Adrenal gland (tissue), 12 donors: ENCODE measurements around the gene THAP2. TPM values are rescaled to one million over a fixed set of nuclear protein-coding genes. Genes with fewer than 3 reads are reported as not detected.

ENCODE experiments used
- DNase-seq, 7 donors: peaks; one replicate each; pipeline ENCODE4 v3.0.0-alpha.2; 2019 to 2020
- H3K27ac ChIP-seq, 5 donors: fragments of 200-600 bp; sonication (generic) in 4 of 5; 1 replicate in 3 of 5; 2 replicates in 2 of 5; pipeline versions ENCODE4 v1.5.1 to v1.8.0; 2016 to 2020; ENCODE audit warnings: mild to moderate bottlenecking in 1 of 5
- H3K27me3 ChIP-seq: fragments of 200-600 bp; 2 replicates; pipeline ENCODE4 v1.8.0; 2021
- H3K36me3 ChIP-seq, 2 donors: fragments of 200-600 bp; replicated peaks in 1 of 2; 1 replicate in 1 of 2; 2 replicates in 1 of 2; pipeline versions ENCODE4 v1.5.1 to v1.8.0; 2018 to 2022
- H3K4me1 ChIP-seq, 2 donors: fragments of 200-600 bp; replicated peaks in 1 of 2; 1 replicate in 1 of 2; 2 replicates in 1 of 2; pipeline versions ENCODE4 v1.5.1 to v1.8.0; 2018 to 2021
- H3K4me3 ChIP-seq, 4 donors: fragments of 200-600 bp; sonication (generic) in 3 of 4; one replicate each; pipeline ENCODE4 v1.5.1; 2016 to 2018
- H3K9me3 ChIP-seq, 3 donors: fragments of 200-600 bp; sonication (generic) in 1 of 3; replicated peaks in 1 of 3; 1 replicate in 2 of 3; 2 replicates in 1 of 3; pipeline versions ENCODE4 v1.5.1 to v1.8.0; 2016 to 2021
- POLR2A ChIP-seq, 2 donors: fragments of 450-650 bp; IDR thresholded peaks; one replicate each; pipeline ENCODE4 v1.6.1; 2017; ENCODE audit warnings: antibody characterized with exemption in 2 of 2, mild to moderate bottlenecking in 2 of 2, moderate library complexity in 1 of 2
- WGBS, 4 donors: extraction: QIAGEN DNeasy Blood & Tissue Kit in 2 of 4; methylation state at CpG; one replicate each; pipeline versions ENCODE4 v1.1.5 to v1.1.7; 2013 to 2017; 5-methylcytosine and 5-hydroxymethylcytosine counted together
- intact Hi-C, 2 donors: fragments of 100-400 bp; cut with DNase I; formaldehyde crosslinking; loops; one replicate each; pipeline versions ENCODE4 v1.14.1 to v1.15.0; 2022 to 2023
- polyA plus RNA-seq, 3 donors: library from polyadenylated mRNA; stranded (reverse); fragments of 200-250 nt in 2 of 3; fragments of 350-450 nt in 1 of 3; fragmentation: Illumina TruSeq in 1 of 3; extraction: RNeasy Lipid Tissue Mini Kit (QIAGEN cat#74804) in 1 of 3; gene quantifications; one replicate each; pipeline ENCODE4 v1.2.3, GENCODE V29; 2013 to 2014
- total RNA-seq, 9 donors: library from RNA; depleted of rRNA in 4 of 9; stranded (reverse); fragments of >200 nt in 4 of 9; fragments of 120-200 nt in 1 of 9; fragmentation: NEBNext Ultra II Directional in 1 of 9; extraction: Animal tissue kit (Norgen Biotek cat#: 25700) in 1 of 9; gene quantifications; one replicate each; pipeline versions ENCODE4 v1.1.0 to v1.2.4, GENCODE V29; 2013 to 2023
- TF ChIP-seq, protein P1 (sequence below), 6 experiments: fragments of 450-650 bp in 4 of 6; fragments of 200-600 bp in 2 of 6; sonication (generic) in 1 of 6; IDR thresholded peaks; 1 replicate in 5 of 6; 2 replicates in 1 of 6; pipeline versions ENCODE4 v1.5.1 to v1.8.0; 2016 to 2021; ENCODE audit warnings: antibody characterized with exemption in 6 of 6, mild to moderate bottlenecking in 2 of 6, moderate library complexity in 1 of 6
- donor health status: healthy with polysubstance abuse.
- donor health status: Bipolar disorder and iron deficiency.
- donor health status: DM: yes; HTN: yes; CAD: no.
- donor health status: DM: no; HTN: no; CAD: no.
- donor health status: DM: no; HTN: no; CAD: no.
- donor health status: DM: yes; HTN: yes; CAD: no.

Gene THAP2
- total and polyA plus RNA-seq, 12 donors, result 0.95 to 15.7 (median 5.9) TPM

DNA sequence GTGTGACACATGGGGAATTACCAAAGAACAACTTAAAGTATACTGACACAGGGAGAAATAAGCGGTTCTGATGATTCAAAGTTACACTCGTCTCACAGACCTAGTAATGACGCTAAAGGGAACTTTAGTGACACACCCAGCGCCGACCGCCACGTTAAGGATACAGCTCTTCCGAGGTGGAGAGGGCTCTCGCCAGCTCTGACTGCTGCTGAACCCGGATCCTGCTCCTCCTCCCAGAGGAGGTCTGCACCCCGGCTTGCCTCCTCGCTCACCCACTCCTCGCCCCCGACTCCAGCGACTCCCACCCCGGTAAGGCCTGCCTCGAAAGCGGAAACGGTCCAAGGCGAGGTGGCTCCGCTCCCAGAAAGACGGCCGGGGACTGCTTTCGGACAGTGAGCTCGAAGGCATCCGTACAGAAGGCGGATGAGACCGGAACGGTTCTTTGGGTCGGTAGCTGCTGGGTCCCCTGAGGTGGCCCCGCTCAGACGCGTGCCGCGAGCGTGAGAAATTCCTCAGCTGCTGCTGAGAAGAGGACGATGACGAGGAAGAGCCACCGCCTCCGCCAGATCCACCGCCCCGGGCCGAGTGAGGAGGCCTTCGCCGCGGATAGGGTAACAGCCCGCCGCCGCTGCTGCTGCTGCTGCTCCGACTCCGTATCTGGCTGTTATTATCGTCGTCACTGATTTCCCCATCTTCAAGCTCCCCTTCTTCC, 1.1 kb upstream of the THAP2 start:
- intact Hi-C loops, result loop anchor here in 1 of 2 donors (10.0 kb wide), 1 partner anchor 92 kb away; the partner anchor contains the start of gene RAB21
- WGBS, 4 donors, result 0% methylated on average over 9 to 53 of the region's 53 CpGs
- DNase-seq, result peak; percentile 65 to 78 (median 70)
- H3K27me3 ChIP-seq, result no peaks in the 10 kb centered on the region
- H3K4me3 ChIP-seq, result peak overlapping the region; percentile 65 to 84 (median 82)
- TF ChIP-seq, protein P1, sequence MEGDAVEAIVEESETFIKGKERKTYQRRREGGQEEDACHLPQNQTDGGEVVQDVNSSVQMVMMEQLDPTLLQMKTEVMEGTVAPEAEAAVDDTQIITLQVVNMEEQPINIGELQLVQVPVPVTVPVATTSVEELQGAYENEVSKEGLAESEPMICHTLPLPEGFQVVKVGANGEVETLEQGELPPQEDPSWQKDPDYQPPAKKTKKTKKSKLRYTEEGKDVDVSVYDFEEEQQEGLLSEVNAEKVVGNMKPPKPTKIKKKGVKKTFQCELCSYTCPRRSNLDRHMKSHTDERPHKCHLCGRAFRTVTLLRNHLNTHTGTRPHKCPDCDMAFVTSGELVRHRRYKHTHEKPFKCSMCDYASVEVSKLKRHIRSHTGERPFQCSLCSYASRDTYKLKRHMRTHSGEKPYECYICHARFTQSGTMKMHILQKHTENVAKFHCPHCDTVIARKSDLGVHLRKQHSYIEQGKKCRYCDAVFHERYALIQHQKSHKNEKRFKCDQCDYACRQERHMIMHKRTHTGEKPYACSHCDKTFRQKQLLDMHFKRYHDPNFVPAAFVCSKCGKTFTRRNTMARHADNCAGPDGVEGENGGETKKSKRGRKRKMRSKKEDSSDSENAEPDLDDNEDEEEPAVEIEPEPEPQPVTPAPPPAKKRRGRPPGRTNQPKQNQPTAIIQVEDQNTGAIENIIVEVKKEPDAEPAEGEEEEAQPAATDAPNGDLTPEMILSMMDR (IDR thresholded peaks at IDR 0.05), result peak in 1 of 6 experiments; percentile 1
- TF ChIP-seq POLR2A (IDR thresholded peaks at IDR 0.05), result peak in 1 of 2 donors; percentile 68
- H3K27ac ChIP-seq, result peak overlapping the region; percentile 94 to 100 (median 98)
- H3K36me3 ChIP-seq, result peaks cover 0 to 22% of the 10 kb centered on the region in 2 donors
- H3K4me1 ChIP-seq, result peaks cover 11 to 35% of the 10 kb centered on the region in 2 donors
- H3K9me3 ChIP-seq, result no peaks in the 10 kb centered on the region

GRCh38 chr12:71664411-71665089, 449 bp downstream of the THAP2 start:
- peaks cover 11 to 34% of the 10 kb centered on the region in 2 donors for H3K4me1 ChIP-seq
- WGBS, 4 donors, result 0 to 2% (median 1%) methylated on average over 11 to 20 of the region's 20 CpGs
- H3K27ac ChIP-seq, result peak overlapping the region; percentile 74 to 100 (median 98)
- H3K36me3 ChIP-seq, result peaks cover 0 to 7% of the 10 kb centered on the region in 2 donors
- TF ChIP-seq POLR2A (IDR thresholded peaks at IDR 0.05), result no peak
- TF ChIP-seq, protein P1 (IDR thresholded peaks at IDR 0.05), result no peak
- DNase-seq, result peak in 1 of 7 donors; percentile 16
- intact Hi-C loops, result loop anchor here in 1 of 2 donors (10.0 kb wide), 1 partner anchor 90 kb away; the partner anchor contains the start of gene RAB21
- H3K4me3 ChIP-seq, result peak overlapping the region; percentile 28 to 84 (median 74)
- H3K9me3 ChIP-seq, result no peaks in the 10 kb centered on the region
- no peaks in the 10 kb centered on the region for H3K27me3 ChIP-seq

- H3K4me1 ChIP-seq, result peaks cover 11 to 29% of the 10 kb centered on the region in 2 donors
- H3K9me3 ChIP-seq, result no peaks in the 10 kb centered on the region
- H3K27me3 ChIP-seq, result no peaks in the 10 kb centered on the region
- H3K27ac ChIP-seq, result peak overlapping the region in 4 of 5 donors; percentile 94 to 100 (median 98)
- H3K36me3 ChIP-seq, result peaks cover 0 to 2% of the 10 kb centered on the region in 2 donors
- peak overlapping the region in 2 of 4 donors; percentile 65 to 84 for H3K4me3 ChIP-seq
- 9 to 13% (median 12%) methylated on average over 4 of the region's 4 CpGs for WGBS, 4 donors
- TF ChIP-seq, protein P1 (IDR thresholded peaks at IDR 0.05), result no peak
- TF ChIP-seq POLR2A (IDR thresholded peaks at IDR 0.05), result no peak
- no peak for DNase-seq
- intact Hi-C loops, result loop anchor here in 1 of 2 donors (10.0 kb wide), 1 partner anchor 90 kb away; the partner anchor contains the start of gene RAB21
Measured at GRCh38 chr12:71665090-71665463, 976 bp downstream of the THAP2 start.

GRCh38 chr12:71666259-71666658, 2.2 kb downstream of the THAP2 start:
- Histone ChIP-seq H3K27ac (no peak overlapping the region), H3K36me3 (no peaks in the 10 kb centered on the region), H3K9me3 (no peaks in the 10 kb centered on the region), H3K4me3 (no peak overlapping the region), H3K4me1 (peaks cover 11 to 17% of the 10 kb centered on the region in 2 donors), H3K27me3 (no peaks in the 10 kb centered on the region)
- intact Hi-C loops, result loop anchor here in 1 of 2 donors (10.0 kb wide), 1 partner anchor 89 kb away; the partner anchor contains the start of gene RAB21
- no peak for TF ChIP-seq POLR2A (IDR thresholded peaks at IDR 0.05)
- TF ChIP-seq, protein P1 (IDR thresholded peaks at IDR 0.05), result no peak
- no peak for DNase-seq
- WGBS, 4 donors, result 92 to 99% (median 96%) methylated on average over 5 of the region's 5 CpGs
